ENCODE measurements around the gene FCRL2. TPM values are rescaled to one million over a fixed set of nuclear protein-coding genes. Genes with fewer than 3 reads are reported as not detected.

FCRL2 gene
- total RNA-seq, 4 donors from 2014 or later: 0.47 to 114 (median 2.7) TPM

- TF ChIP-seq CTCF (IDR thresholded peaks at IDR 0.05) (no peak), POLR2A (IDR thresholded peaks at IDR 0.05) (no peak)
- DNase-seq: no peak
- Histone ChIP-seq H3K4me3 (no peak overlapping the region), H3K9me3 (no peaks in the 10 kb centered on the region), H3K4me1 (peaks cover 0 to 3% (median 0%) of the 10 kb centered on the region in 4 donors), H3K36me3 (no peaks in the 10 kb centered on the region), H3K27me3 (no peaks in the 10 kb centered on the region), H3K27ac (peak overlapping the region in 1 of 4 donors; percentile 47)
These were observed 6.0 kb upstream of the FCRL2 start for GRCh38 chr1:157782931-157783330.

- no peaks in the 10 kb centered on the region for H3K36me3 ChIP-seq
- no peaks in the 10 kb centered on the region for H3K27me3 ChIP-seq
- no peaks in the 10 kb centered on the region for H3K9me3 ChIP-seq
- TF ChIP-seq CTCF (IDR thresholded peaks at IDR 0.05): no peak
- no peak for TF ChIP-seq POLR2A (IDR thresholded peaks at IDR 0.05)
- peak in 1 of 3 donors; percentile 36 for DNase-seq
- H3K27ac ChIP-seq: peak overlapping the region in 1 of 4 donors; percentile 51
- H3K4me3 ChIP-seq: no peak overlapping the region
- peaks cover 0 to 3% (median 0%) of the 10 kb centered on the region in 4 donors for H3K4me1 ChIP-seq
These were observed 4.1 kb upstream of the FCRL2 start for GRCh38 chr1:157781048-157781447.

- DNase-seq: no peak
- TF ChIP-seq POLR2A (IDR thresholded peaks at IDR 0.05) (no peak), CTCF (IDR thresholded peaks at IDR 0.05) (no peak)
- H3K27ac ChIP-seq: peak overlapping the region in 2 of 4 donors; percentile 9 to 71
These were observed 1.6 kb downstream of the FCRL2 start for GRCh38 chr1:157775101-157775870.

GRCh38 chr1:157774412-157774811 lies 2.5 kb downstream of the FCRL2 start:
- H3K27me3 ChIP-seq: no peaks in the 10 kb centered on the region
- H3K9me3 ChIP-seq: no peaks in the 10 kb centered on the region
- no peaks in the 10 kb centered on the region for H3K36me3 ChIP-seq
- TF ChIP-seq POLR2A (IDR thresholded peaks at IDR 0.05): no peak
- TF ChIP-seq CTCF (IDR thresholded peaks at IDR 0.05): no peak
- H3K27ac ChIP-seq: peak overlapping the region in 3 of 4 donors; percentile 32 to 71 (median 53)
- peak overlapping the region in 1 of 4 donors; percentile 35 for H3K4me3 ChIP-seq
- DNase-seq: no peak
- peaks cover 0 to 8% (median 5%) of the 10 kb centered on the region in 4 donors for H3K4me1 ChIP-seq

More at GRCh38 chr1:157775101-157775870, 1.6 kb downstream of the FCRL2 start:
- H3K4me3 ChIP-seq: peak overlapping the region in 2 of 4 donors; percentile 21 to 35
- H3K27me3 ChIP-seq: no peaks in the 10 kb centered on the region
- H3K4me1 ChIP-seq: peaks cover 0 to 8% (median 5%) of the 10 kb centered on the region in 4 donors
- no peaks in the 10 kb centered on the region for H3K36me3 ChIP-seq
- no peaks in the 10 kb centered on the region for H3K9me3 ChIP-seq

GRCh38 chr1:157773493-157774350 lies 3.2 kb downstream of the FCRL2 start:
- peak overlapping the region in 3 of 4 donors; percentile 32 to 71 (median 53) for H3K27ac ChIP-seq

More at GRCh38 chr1:157773493-157774350, 3.2 kb downstream of the FCRL2 start:
- no peaks in the 10 kb centered on the region for H3K36me3 ChIP-seq
- DNase-seq: peak in 2 of 3 donors; percentile 62 to 80
- H3K4me1 ChIP-seq: peaks cover 0 to 8% (median 5%) of the 10 kb centered on the region in 4 donors
- H3K27me3 ChIP-seq: no peaks in the 10 kb centered on the region
- H3K9me3 ChIP-seq: no peaks in the 10 kb centered on the region
- H3K4me3 ChIP-seq: peak overlapping the region in 1 of 4 donors; percentile 0
- no peak for TF ChIP-seq POLR2A (IDR thresholded peaks at IDR 0.05)
- TF ChIP-seq CTCF (IDR thresholded peaks at IDR 0.05): peak; percentile 45 to 74 (median 60)
